ENCODE results near the gene CRYBB3. TPM values are rescaled to one million over a fixed set of nuclear protein-coding genes. Genes with fewer than 3 reads are reported as not detected.
A peak's percentile ranks its signal among the peaks of the same experiment; 100 is the strongest.
"Not testable (repeated sequence)": the region's sequence is repeated elsewhere in the genome, so short reads cannot be mapped to it uniquely, and the experiment has no call there.

The CRYBB3 gene
- total RNA-seq, 1 donor from 2014 or later, result 0.64 TPM

DNA sequence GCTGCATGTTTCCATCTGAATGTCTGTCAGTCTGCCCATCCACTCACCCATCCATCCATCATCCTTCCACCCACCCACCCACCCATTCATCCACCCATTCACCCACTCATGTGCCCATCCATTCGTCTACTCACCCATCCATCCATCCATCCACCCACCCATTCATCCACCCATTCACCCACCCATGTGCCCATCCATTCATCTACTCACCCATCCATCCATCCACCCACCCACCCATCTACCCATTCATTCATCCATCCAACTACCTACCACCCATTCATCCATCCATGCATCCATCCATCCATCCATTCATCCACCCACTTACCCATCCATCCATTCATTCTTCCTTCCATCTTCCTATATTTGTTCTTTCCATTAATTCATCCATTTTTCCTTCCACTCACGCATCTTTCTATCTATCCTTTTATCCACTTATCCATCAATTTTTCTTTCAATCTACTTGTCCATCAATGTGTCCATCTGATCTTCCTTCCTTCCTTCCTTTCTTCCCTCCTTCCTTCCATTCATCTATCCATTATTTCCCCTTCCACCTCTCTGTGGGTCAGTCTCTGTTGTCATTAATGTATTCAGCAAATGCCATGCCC lies 8.0 kb downstream of the CRYBB3 start:
- ATAC-seq, result no peak

DNA sequence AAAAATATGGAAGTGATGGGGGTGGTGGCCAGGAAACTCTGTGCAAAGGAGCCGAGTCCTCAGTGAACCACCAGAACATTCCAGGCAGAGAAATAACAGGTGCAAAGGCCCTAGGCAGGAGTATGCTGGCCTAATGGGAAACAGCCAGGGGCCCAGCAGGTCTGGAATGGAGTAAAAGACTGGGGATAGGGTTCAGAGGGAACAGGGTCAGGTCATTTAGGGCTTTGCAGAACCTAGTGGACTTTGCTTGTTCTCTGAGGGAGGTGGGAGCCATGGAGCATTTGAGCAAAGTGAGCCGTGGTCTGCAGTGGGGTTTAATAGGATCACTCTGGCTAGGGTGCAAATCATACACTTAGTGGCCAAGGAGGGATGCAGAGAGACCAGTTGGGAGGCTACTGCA lies 8.7 kb downstream of the CRYBB3 start:
- ATAC-seq, result no peak

DNA sequence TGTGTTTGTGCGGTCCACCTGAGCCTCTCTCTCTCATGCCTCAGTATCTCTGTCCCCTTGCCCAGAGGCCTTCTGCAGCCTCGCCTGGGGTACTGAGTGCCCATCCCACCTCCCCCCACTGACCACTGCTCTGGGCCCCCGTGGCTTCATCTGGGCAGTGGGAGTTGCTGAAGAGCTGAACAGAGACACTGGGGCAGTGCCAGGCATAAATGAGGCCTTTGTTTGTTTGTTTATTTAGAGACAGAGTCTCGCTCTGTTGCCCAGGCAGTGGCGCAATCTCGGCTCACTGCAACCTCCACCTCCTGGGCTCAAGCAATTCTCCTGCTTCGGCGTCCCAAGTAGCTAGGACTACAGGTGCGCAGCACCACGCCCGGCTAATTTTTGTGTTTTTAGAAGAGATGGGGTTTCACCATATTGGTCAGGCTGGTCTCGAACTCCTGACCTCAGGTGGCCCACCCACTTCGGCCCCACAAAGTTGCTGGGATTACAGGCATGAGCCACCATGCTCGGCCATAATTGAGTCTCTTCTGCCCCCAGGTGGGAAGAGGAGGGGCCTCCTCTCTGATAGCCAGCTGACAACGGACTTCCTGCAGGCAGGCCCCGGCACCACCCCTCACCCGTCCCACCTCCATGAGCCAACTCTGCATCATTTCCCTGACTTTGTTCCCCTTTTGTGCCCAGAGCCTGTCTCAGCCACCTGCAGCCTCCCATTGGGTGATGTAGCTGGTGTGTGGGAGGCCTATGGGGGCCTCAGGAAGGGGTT lies 9.3 kb downstream of the CRYBB3 start:
- no peak for ATAC-seq

DNA sequence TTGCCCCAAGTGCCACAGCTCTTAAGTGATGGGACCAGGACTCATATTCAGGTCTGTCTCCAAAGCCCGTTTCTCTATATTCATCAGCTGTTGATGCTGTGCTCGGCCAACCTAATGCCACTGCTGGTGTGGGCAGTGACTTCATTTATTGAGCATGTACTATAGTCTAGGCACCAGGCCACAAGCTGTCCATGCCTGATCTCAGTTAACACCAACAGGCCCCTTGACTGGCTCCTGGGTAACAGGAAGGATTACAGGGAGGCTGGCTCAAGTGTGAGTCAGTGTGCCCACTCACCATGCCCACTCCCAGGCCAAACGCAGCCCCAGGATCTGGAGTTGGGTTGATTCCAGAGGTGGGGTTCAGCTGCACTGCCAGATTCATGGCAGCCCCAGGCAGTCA lies 11.1 kb downstream of the CRYBB3 start:
- ATAC-seq, result no peak

DNA sequence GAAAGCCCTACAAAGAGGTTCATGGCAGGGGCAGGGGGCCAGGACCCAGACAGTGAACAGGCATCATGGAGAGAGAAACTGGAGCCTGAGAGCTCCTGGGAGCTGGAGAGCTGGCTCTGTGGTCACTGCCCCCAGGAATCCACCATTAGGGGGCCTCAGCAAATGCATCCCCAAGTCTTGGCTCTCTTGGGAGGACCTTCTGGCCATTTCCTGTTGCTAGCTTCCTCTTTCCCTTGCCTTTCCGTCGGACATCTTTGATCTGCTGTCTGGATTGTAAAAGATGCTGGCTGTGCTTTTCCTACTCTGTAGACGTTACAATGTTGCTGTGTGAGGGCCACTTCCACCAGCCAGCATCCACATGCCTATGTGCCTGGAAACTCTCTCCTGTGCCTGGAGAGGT lies 12.7 kb downstream of the CRYBB3 start:
- no peak for ATAC-seq

DNA sequence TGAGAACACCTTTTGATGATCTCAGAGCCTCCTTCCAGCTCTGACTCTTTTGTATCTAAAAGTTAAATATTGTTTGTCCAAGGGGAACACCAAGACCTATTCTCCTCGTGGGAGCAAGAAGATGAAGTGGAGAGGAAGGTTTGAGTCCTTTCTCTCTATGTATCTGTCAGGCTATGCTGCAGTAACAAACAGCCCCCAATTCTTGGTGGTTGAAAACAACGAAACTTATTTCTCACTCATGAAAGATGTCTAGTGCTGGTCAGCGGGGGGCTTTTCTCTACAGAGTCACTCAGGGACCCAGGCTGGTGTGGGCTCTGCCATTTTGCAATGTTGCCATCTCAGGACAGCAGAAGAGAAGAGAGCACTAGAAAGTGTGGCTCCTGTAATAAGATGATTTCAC lies 13.6 kb downstream of the CRYBB3 start:
- ATAC-seq, result no peak

DNA sequence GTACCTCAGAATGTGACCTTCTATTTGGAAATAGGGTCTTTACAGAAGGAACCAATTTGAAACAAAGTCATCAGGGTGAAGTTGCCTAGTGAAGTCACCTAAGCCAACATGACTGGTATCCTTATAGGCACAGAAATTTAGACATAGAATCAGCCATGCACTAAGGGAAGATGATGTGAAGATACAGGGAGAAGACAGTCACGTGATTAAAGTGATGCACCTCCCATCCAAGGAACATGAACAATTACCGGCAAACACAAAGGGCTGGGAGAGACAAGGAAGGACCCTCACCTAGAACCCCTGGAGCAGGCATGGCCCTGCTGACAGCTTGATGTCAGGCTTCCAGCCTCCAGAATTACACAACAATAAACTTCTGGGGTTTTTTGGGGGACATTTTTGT lies 16.6 kb downstream of the CRYBB3 start:
- ATAC-seq, result no peak

DNA sequence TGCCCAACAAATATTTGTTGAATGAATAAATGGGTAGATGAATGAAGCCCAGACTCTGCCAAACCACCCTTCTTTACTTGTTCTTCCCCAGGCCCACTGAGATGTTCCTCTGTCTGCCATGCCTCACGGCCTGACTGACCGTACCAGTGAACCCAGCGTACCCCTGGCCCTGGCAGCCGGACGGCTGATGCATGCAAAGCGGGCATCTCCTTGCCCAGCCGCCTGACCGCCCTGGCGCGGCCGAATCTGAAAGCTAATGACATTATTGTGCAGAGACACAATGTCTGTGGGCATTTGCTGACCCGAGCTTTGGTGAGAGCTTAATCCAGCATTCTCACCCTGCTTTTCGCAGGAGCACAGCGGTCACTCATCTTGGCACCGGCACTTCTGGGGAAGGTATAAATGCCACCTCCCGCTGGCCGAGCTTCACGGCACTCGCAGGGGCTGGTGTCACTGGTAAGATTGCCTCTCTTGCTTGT lies 19.6 kb downstream of the CRYBB3 start, which contains the start of gene CRYBB2:
TSS of gene CRYBB2 (plus strand) at position 429 of the 479 bp plus-strand sequence. CDS start 1,791 bp downstream, outside the sequence.
- no peak for ATAC-seq

DNA sequence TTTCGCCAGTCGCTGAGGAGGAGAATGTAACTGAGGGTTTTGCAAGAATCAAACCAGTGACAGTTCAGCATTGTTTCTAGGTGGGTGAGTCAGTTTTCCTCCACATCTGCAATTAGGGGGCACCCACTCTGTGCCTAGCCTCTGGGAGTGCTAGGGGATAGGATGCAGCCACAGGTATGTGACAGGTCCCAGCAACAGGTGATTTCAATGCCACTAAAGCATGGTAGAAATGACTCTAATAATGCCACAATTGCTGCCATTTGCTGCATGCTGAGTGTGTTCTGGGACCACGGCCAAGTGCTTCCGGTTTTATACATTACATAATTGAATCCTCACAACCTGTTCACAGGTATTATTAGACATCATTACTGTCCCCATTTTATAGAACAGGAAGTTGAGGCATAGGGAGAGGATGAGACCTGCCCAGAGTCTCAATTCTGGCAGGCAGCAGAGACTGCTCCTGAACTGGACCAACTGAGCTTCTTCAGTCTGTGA lies 20.3 kb downstream of the CRYBB3 start:
- peak; percentile 42 for ATAC-seq

DNA sequence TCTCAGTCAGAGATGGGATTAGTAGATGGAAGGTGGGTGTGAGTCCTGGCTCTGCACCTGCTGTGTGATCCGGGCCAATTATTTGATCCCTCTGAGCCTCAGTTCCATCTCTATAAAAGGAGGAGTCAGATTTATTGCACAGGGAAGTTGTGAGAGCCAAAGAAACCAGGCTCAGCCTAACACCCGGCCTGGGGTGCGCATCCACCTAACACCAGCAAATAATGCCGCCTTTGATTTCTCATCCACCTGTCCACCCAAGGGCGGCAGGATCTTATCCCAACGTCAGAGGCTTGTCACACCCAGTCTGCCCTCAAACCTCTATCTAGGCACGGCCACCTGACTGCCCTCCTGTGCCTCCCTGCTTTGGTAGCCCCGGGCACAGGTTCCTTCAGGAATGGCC lies 22.1 kb downstream of the CRYBB3 start:
- ATAC-seq, result no peak

DNA sequence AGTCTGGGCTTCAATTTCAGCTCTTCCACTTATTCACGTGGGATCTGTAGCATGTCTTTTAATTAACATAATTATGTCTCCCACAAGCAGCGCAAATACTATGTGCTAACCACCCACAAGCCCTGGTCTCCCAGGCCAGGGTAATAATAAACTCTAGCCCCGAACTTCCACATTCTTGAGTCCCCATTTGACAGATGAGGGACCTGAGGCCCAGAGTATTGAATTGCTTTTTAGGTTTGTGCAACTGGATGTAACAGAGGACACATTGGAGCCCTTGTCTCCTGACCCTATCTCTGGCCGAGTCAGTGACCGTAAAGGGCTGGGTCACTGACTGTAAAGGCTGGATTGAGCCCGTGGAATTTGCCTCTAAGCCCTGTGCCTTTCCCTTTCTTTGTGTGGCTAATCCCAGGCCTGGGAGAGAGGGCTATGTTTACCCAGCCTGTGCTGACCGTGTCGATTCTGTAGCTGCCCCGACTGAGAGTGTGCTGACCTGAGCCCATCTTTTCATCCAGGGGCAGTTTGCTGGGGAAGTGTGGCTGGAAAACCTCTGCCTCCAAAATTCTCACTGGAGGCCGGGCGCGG lies 23.7 kb downstream of the CRYBB3 start:
- ATAC-seq, result no peak

DNA sequence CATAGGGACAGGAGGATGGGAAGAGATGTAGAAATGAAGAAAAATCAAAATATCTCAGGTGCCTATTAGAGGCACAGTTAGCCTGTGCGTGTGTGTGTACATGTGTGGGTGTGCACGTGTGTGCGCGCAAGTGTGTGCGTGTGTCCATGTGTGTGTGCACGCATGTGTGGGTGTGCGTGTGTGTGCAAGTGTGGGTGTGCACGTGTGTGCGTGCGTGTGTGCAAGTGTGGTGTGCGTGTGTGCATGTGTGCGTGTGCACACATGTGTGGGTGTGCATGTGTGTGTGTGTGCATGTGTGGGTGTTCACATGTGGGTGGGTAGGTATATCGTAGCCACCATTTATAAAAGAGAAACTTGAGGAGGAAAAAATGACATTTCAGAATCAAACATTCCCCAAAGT lies 29.2 kb downstream of the CRYBB3 start:
- ATAC-seq, result no peak

DNA sequence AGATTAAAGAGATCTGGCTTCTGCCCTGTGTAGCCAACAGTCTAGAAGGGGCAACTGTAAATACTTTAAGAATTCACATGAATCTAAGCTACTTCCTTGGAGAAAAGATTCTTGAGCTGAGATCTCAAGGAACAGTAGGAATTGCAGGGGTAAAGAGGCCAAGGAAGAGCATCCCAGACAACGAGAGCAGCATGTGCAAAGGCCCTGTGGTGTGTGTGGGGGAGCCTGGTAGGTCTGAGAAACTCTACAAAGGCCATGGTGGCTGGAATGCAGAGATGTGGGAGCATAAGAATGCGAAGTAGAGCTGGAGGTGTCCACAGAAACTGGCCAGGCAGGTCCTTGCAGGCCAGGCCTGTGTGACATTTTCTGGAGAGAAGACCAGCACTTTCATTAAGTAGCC lies 31.1 kb downstream of the CRYBB3 start:
- not testable (repeated sequence) for ATAC-seq

DNA sequence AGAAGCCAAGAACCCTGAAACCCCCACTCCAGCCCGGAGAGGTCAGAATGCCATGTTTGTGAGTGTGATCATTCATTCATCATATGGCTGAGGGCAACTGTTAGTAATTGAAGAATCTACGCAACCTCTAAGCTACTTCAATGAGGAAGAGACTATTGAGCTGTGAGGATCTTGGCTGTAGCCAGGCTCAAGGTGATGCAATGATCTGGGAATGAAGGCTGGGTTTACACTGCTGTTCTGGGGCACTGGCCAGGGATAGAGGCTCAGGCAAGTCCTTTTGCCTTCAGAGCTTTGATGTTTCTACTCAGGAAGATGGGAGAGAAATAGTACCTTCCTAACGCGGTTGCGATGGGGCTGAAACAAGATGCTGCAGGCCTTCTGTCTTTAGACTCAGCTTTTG lies 32.6 kb downstream of the CRYBB3 start:
- ATAC-seq, result peak; percentile 58

DNA sequence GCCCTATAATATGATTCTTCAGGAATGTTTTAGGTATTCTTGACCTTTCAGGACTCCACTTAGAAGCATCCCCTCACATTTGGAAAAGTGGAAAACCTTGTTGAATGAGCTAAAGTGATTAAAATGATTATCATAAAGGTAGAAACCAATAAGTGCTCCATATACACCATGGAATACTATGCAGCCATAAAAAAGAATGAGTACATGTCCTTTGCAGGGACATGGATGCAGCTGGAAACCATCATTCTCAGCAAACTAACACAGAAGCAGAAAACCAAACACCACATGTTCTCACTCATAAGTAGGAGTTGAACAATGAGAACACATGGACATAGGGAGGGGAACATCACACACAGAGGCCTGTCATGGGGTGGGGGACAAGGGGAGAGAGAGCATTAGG lies 34.0 kb downstream of the CRYBB3 start:
- ATAC-seq, result not testable (repeated sequence)

DNA sequence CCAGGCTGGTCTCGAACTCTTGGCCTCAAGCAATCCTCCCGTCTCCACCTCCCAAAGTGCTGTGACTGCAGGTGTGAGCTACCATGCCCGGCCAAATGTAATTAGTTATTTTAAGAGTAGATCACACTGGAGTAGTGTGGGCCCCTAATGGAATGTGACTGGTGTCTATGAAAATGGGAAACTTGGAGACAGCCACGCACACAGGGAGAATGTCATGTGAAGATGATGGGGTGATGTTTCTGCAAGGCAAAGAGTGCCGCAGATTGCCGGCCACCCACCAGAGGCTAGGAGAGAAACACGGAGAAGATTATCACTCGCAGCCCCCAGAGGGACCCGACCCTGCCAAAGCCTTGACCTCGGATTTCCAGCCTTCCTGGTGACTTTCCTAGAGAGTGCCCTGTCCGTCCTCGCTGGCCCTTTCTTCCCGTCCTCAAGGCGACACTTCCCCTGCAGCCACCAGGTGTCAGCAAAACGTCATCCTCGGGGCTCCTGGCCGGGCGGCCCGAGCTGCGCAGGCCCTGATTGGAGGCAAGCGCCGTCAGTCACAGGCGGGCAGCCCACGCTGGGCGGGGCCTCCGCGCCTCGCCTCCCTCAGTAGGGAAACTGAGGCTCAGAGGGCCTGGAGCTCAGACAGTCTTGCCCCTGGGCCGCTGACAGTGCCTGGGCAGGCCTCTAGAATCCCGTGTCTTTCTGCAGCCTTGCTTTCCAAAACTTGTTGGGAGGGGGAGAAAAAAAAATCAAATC lies 36.1 kb downstream of the CRYBB3 start:
- peak; percentile 93 for ATAC-seq

DNA sequence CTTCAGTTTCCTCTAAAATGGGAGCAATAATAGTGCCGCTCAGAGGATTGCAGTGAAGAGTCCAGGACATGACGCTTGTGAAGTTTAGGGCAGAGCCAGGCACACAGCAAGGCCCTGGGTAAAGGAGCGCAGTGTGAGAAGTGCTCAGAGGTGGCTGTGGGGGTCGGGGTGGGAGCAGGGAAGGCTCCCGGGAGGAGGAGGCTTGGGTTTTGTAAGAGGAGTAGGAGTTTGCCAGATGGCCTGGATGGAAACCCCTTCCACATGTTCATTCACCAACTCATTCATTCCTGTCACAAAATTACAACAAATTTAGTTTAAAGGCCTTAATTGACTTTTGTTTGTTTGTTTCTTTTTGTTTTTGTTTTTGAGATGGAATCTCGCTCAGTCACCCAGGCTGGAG lies 36.8 kb downstream of the CRYBB3 start:
- ATAC-seq, result no peak

DNA sequence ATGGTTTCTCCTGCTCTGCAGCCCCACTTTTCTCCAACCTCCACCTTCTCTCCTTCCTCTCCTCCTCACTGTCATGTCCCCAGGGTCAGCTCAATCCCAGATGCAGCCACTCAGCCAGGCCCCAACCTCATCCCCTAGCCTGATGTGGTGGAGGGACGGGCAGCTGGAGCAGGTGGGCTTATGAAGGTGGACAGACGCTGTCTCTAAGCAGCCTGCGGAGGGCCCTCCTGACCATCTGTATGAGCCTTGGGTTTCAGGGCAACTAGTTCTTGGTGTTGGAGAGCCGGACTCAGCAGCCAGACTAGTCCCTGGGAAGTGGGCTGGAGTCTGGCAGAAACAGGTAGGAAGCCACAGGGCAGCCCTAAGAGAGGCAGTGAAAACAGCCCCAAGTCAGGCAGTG lies 37.8 kb downstream of the CRYBB3 start:
- ATAC-seq, result no peak

DNA sequence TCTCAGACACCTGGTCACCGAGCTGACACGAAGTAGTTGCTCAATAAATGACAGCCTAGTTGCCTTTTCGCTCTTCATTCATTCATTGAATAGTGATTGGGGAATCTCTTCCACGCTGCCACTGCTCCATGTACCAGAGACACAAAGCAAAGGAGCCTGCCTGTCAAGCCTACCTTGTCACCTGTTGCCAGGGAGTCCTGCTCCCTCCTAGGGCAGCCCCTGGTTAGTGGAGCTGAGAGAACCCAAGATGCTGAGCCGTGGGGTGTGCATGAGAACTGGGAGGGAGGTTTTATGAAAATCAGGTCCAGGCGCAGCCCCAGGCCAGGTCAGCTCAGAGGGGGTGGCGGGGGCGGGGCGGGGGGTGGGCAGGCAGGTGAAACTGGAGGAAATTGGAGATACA lies 38.4 kb downstream of the CRYBB3 start:
- ATAC-seq, result not testable (repeated sequence)

DNA sequence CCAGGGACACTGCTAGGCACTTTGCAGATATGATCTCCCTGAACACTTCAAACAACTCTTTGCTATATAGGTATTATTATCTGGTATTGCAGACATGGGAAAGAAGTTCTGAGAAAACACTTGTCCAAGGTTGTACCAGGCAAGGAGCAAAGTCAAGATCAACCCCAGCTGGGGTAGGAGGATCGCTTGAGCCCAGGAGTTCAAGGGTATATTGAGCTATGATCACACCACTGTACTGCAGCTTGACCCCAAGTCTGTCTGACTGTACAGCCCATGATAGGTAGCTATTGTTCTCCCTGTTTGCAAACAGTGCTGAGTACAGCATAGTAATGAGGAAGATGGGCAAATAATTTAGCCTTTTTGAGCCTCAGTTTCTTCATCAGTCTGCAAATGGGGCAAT lies 55.5 kb downstream of the CRYBB3 start:
- ATAC-seq, result not testable (repeated sequence)

All from esophagus mucosa (tissue), 1 donor.